Gastroesophageal sphincter (tissue), 4 donors: ENCODE results near the gene KLHL6. TPM values are rescaled to one million over a fixed set of nuclear protein-coding genes. Genes with fewer than 3 reads are reported as not detected.

Experiments
- ATAC-seq: fragments of 150-250 bp; one replicate; pipeline ENCODE4 v1.9.1; 2016; ENCODE audit warnings: mild to moderate bottlenecking, moderate library complexity
- H3K27ac ChIP-seq, 4 donors: fragments of 200-600 bp; sonication (generic) in 3 of 4; 1 replicate in 3 of 4; 2 replicates in 1 of 4; pipeline ENCODE4 v1.5.1; 2016 to 2019
- H3K27me3 ChIP-seq: fragments of 200-600 bp; sonication (generic); one replicate; pipeline ENCODE4 v1.5.1; 2019
- H3K36me3 ChIP-seq, 2 donors: fragments of 200-600 bp; sonication (generic); one replicate each; pipeline ENCODE4 v1.5.1; 2019; ENCODE audit warnings: control low read depth in 1 of 2
- H3K4me1 ChIP-seq, 3 donors: fragments of 200-600 bp; sonication (generic); 1 replicate in 2 of 3; 2 replicates in 1 of 3; pipeline ENCODE4 v1.5.1; 2016 to 2019; ENCODE audit warnings: control low read depth in 2 of 3
- H3K4me3 ChIP-seq, 2 donors: fragments of 200-600 bp; sonication (generic); one replicate each; pipeline ENCODE4 v1.5.1; 2019; ENCODE audit warnings: mild to moderate bottlenecking in 1 of 2, moderate library complexity in 1 of 2
- H3K9me3 ChIP-seq, 3 donors: fragments of 200-600 bp; sonication (generic); one replicate each; pipeline ENCODE4 v1.5.1; 2017 to 2019; ENCODE audit warnings: control low read depth in 2 of 3
- CTCF ChIP-seq, 4 experiments: fragments of 200-600 bp in 2 of 4; fragments of 450-650 bp in 2 of 4; sonication (generic) in 1 of 4; IDR thresholded peaks; one replicate each; pipeline ENCODE4 v1.5.1; 2017 to 2019; ENCODE audit warnings: antibody characterized with exemption in 4 of 4, mild to moderate bottlenecking in 2 of 4, moderate library complexity in 2 of 4
- EP300 ChIP-seq: sonication (generic); formaldehyde crosslinking; IDR thresholded peaks from one replicate; pipeline ENCODE4 v1.6.1; 2017; ENCODE audit warnings: antibody characterized with exemption, mild to moderate bottlenecking
- POLR2A ChIP-seq, 2 donors: fragments of 450-650 bp; IDR thresholded peaks; one replicate each; pipeline ENCODE4 v1.6.1; 2017; ENCODE audit warnings: antibody characterized with exemption in 2 of 2, mild to moderate bottlenecking in 2 of 2, moderate library complexity in 1 of 2
- POLR2AphosphoS5 ChIP-seq: sonication (generic); formaldehyde crosslinking; IDR thresholded peaks from one replicate; pipeline ENCODE4 v1.6.1; 2017; ENCODE audit warnings: antibody characterized with exemption
- WGBS, 2 donors: methylation state at CpG; one replicate each; pipeline ENCODE4 v1.1.5; 2018; ENCODE audit warnings: low coverage in 1 of 2; 5-methylcytosine and 5-hydroxymethylcytosine counted together
- total RNA-seq, 4 donors: library from RNA; depleted of rRNA; stranded (reverse); fragments of >200 nt; gene quantifications; one replicate each; pipeline ENCODE4 v1.1.0, GENCODE V29; 2016

Gene KLHL6
- total RNA-seq, 4 donors from 2014 or later: 0.62 to 1.9 (median 1.0) TPM

DNA sequence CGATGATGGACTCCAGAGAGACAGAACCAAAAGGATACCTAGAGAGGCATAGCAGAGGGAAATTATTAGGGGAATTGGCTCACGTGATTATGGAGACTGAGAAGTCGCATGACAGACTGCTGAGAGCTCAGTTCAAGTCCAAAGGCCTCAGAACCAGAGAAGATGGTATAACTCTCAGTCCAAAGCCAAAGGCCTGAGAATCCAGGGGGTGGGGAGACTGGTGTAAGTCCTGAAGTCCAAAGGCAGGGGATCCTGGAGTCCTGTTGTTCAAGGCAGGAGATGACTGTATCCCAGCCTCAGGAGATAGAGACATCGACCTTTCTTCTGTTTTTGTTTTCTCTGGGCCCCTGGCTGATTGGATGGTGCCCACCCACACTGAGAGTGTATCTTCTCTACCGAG is 1.2 kb upstream of the KLHL6 start:
- Histone ChIP-seq H3K9me3 (no peaks in the 10 kb centered on the region), H3K27ac (no peak overlapping the region), H3K27me3 (no peaks in the 10 kb centered on the region), H3K4me3 (no peak overlapping the region), H3K36me3 (no peaks in the 10 kb centered on the region), H3K4me1 (no peaks in the 10 kb centered on the region)
- TF ChIP-seq CTCF (IDR thresholded peaks at IDR 0.05) (no peak), POLR2AphosphoS5 (no peak), EP300 (no peak), POLR2A (IDR thresholded peaks at IDR 0.05) (no peak)
- WGBS, 2 donors: 92 to 95% methylated on average over 2 to 5 of the region's 5 CpGs
- ATAC-seq: no peak

- Histone ChIP-seq H3K36me3 (no peaks in the 10 kb centered on the region), H3K4me1 (no peaks in the 10 kb centered on the region), H3K27ac (no peak overlapping the region), H3K27me3 (no peaks in the 10 kb centered on the region), H3K4me3 (peak overlapping the region in 1 of 2 donors; percentile 22), H3K9me3 (no peaks in the 10 kb centered on the region)
- ATAC-seq: no peak
- WGBS, 2 donors: 75 to 80% methylated on average over 1 of the region's 1 CpG
- TF ChIP-seq POLR2AphosphoS5: no peak
- no peak for TF ChIP-seq CTCF (IDR thresholded peaks at IDR 0.05)
- TF ChIP-seq POLR2A (IDR thresholded peaks at IDR 0.05): no peak
- no peak for TF ChIP-seq EP300
Measured at GRCh38 chr3:183554377-183554776, 1.1 kb downstream of the KLHL6 start.

DNA sequence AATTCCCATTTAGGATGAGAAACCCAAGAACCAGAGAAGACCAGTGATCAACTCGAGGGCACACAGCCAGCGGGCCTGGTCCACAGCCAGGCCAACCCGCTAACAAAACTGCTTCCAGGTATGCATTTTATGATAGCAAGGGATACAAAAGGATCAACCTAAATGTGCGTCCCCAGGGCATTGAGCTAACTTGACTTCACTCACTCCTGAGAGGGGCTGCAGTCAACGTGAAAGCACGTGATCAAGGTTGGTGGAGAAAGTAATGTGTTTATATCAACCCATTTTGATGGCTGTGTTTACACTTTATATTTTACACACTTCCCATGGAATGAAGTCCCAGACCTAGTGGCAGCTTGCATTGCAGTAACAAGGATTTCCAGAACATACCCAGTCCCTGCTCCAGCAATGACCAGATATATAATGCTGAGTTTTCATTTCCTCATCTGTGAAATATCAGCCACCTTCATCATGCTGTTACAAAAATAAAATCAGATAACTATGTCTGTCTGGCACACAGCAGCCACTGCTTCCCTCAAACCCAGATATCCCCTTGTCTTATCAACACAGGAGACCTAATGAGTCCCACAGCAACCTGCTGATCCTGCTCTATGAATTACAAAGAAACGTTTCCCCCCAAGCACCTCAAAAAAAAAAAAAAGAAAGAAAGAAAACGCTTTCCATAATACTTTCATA is 2.0 kb downstream of the KLHL6 start:
- TF ChIP-seq EP300 (no peak), POLR2AphosphoS5 (no peak), POLR2A (IDR thresholded peaks at IDR 0.05) (no peak), CTCF (IDR thresholded peaks at IDR 0.05) (no peak)
- Histone ChIP-seq H3K9me3 (no peaks in the 10 kb centered on the region), H3K36me3 (no peaks in the 10 kb centered on the region), H3K27me3 (no peaks in the 10 kb centered on the region), H3K4me1 (no peaks in the 10 kb centered on the region), H3K4me3 (no peak overlapping the region), H3K27ac (no peak overlapping the region)
- WGBS, 2 donors: 62 to 70% methylated on average over 6 to 7 of the region's 8 CpGs
- ATAC-seq: no peak

DNA sequence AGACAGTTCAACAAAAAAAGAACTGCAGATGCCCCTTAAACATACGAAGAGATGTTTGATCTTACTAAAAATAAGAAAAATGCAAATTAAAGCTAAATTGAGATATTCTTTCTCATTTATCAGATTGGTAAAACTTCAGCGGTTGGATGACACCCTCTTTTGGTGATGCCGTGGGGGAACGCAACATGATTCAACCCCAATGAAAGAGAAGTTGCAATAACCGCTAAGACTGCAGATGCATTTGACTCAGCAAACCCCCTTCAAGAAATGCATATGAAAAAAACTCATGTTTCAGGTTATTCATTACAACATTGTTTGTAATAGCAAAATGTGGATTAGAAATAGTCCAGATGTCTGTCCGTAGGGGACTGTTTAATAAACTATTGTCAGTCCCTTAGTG is 3.6 kb downstream of the KLHL6 start:
- no peak for TF ChIP-seq CTCF (IDR thresholded peaks at IDR 0.05)
- TF ChIP-seq POLR2A (IDR thresholded peaks at IDR 0.05): no peak
- TF ChIP-seq POLR2AphosphoS5: no peak
- TF ChIP-seq EP300: no peak
- ATAC-seq: no peak
- Histone ChIP-seq H3K4me1 (no peaks in the 10 kb centered on the region), H3K4me3 (no peak overlapping the region), H3K27me3 (no peaks in the 10 kb centered on the region), H3K36me3 (no peaks in the 10 kb centered on the region), H3K27ac (no peak overlapping the region), H3K9me3 (no peaks in the 10 kb centered on the region)
- 56 to 85% methylated on average over 6 of the region's 6 CpGs for WGBS, 2 donors

- H3K4me1 ChIP-seq: no peaks in the 10 kb centered on the region
- H3K27ac ChIP-seq: no peak overlapping the region
- TF ChIP-seq CTCF (IDR thresholded peaks at IDR 0.05) (no peak), POLR2A (IDR thresholded peaks at IDR 0.05) (no peak), POLR2AphosphoS5 (no peak), EP300 (no peak)
- H3K9me3 ChIP-seq: no peaks in the 10 kb centered on the region
- no peak overlapping the region for H3K4me3 ChIP-seq
- 80% methylated on average over 1 of the region's 2 CpGs; no CpG with 5 or more reads in 1 of the 2 donors for WGBS, 2 donors
- no peak for ATAC-seq
- no peaks in the 10 kb centered on the region for H3K36me3 ChIP-seq
- no peaks in the 10 kb centered on the region for H3K27me3 ChIP-seq
Measured at GRCh38 chr3:183548262-183548769, 7.2 kb downstream of the KLHL6 start.
